BJ (cell line): Measurements from ENCODE around the gene ATP11A. TPM values are rescaled to one million over a fixed set of nuclear protein-coding genes. Genes with fewer than 3 reads are reported as not detected.

Source experiments
- CTCF ChIA-PET: fragments of 350-600 bp; formaldehyde crosslinking; extraction: SDS; loops from one replicate; lab custom pipeline; 2021; ENCODE audit warnings: antibody characterized with exemption, inconsistent platforms; lab: Yijun Ruan, JAX
- POLR2A ChIA-PET: fragments of 300-600 bp; sonication (Branson Sonifier 250); formaldehyde crosslinking; extraction: SDS; loops from one replicate; lab custom pipeline; 2021; ENCODE audit warnings: antibody characterized with exemption; lab: Charles Lee
- DNase-seq: peaks from one replicate; pipeline ENCODE4 v3.0.0-alpha.2; 2011; ENCODE audit warnings: low read depth
- H3K27me3 ChIP-seq: 2 replicates; pipeline ENCODE4 v1.6.0; 2011; ENCODE audit warnings: low read length; ENCODE audit not compliant: control insufficient read depth, insufficient read depth
- H3K36me3 ChIP-seq: 2 replicates; pipeline ENCODE4 v1.5.1; 2011; ENCODE audit warnings: low read length; ENCODE audit not compliant: control insufficient read depth, insufficient read depth
- H3K4me3 ChIP-seq: 2 replicates; pipeline ENCODE4 v1.5.1; 2011; ENCODE audit warnings: low read depth, mild to moderate bottlenecking, control low read depth, low read length
- CTCF ChIP-seq: IDR thresholded peaks from 2 replicates; pipeline ENCODE4 v1.5.1; 2011; ENCODE audit warnings: low read depth, mild to moderate bottlenecking, control low read depth, inconsistent platforms, low read length, moderate library complexity; ENCODE audit not compliant: insufficient read depth
- polyA plus RNA-seq: library from polyadenylated mRNA; depleted of rRNA; stranded (reverse); fragments of >200 nt; gene quantifications from 2 replicates; pipeline ENCODE4 v1.2.3, GENCODE V29; 2011

ATP11A gene
- polyA plus RNA-seq, 1 experiment, result 1.9 TPM

- ChIA-PET POLR2A (no interaction called here), CTCF (interaction anchor here (1.3 kb wide), 1 partner anchor 238 kb away, joined by 4 read pairs; no protein-coding TSS in a partner anchor)
- no peak for TF ChIP-seq CTCF
Measured at GRCh38 chr13:112877539-112877938, 187.7 kb downstream of the ATP11A start.

GRCh38 chr13:112877976-112878955 is 188.4 kb downstream of the ATP11A start:
- ChIA-PET CTCF (interaction anchor here (1.3 kb wide), 1 partner anchor 239 kb away, joined by 4 read pairs; no protein-coding TSS in a partner anchor), POLR2A (no interaction called here)
- TF ChIP-seq CTCF, result no peak

More at GRCh38 chr13:112877539-112877938, 187.7 kb downstream of the ATP11A start:
- no peak overlapping the region for H3K4me3 ChIP-seq
- H3K36me3 ChIP-seq, result peaks cover 4% of the 10 kb centered on the region
- H3K27me3 ChIP-seq, result no peaks in the 10 kb centered on the region
- no peak for DNase-seq

GRCh38 chr13:112879283-112879833 is 189.5 kb downstream of the ATP11A start:
- no peak for DNase-seq
- Histone ChIP-seq H3K4me3 (no peak overlapping the region), H3K36me3 (peaks cover 4% of the 10 kb centered on the region), H3K27me3 (no peaks in the 10 kb centered on the region)
- POLR2A ChIA-PET, result no interaction called here
- CTCF ChIA-PET, result interaction anchor here (0.6 kb wide), 1 partner anchor 256 kb away, joined by 3 read pairs; no protein-coding TSS in a partner anchor
- TF ChIP-seq CTCF, result no peak

More at GRCh38 chr13:112877976-112878955, 188.4 kb downstream of the ATP11A start:
- Histone ChIP-seq H3K27me3 (no peaks in the 10 kb centered on the region), H3K4me3 (no peak overlapping the region), H3K36me3 (peaks cover 4% of the 10 kb centered on the region)
- DNase-seq, result no peak

- ChIA-PET POLR2A (no interaction called here), CTCF (interaction anchor here (0.7 kb wide), 1 partner anchor 273 kb away, joined by 3 read pairs; no protein-coding TSS in a partner anchor)
- TF ChIP-seq CTCF, result no peak
- Histone ChIP-seq H3K27me3 (no peaks in the 10 kb centered on the region), H3K4me3 (no peak overlapping the region), H3K36me3 (peaks cover 4% of the 10 kb centered on the region)
- no peak for DNase-seq
Measured at GRCh38 chr13:112880221-112880641, 190.4 kb downstream of the ATP11A start.

GRCh38 chr13:112880976-112881540 is 191.2 kb downstream of the ATP11A start:
- CTCF ChIA-PET, result interaction anchor here (0.7 kb wide), 1 partner anchor 274 kb away, joined by 3 read pairs; no protein-coding TSS in a partner anchor
- no peak for DNase-seq
- Histone ChIP-seq H3K4me3 (no peak overlapping the region), H3K36me3 (peaks cover 4% of the 10 kb centered on the region), H3K27me3 (no peaks in the 10 kb centered on the region)
- POLR2A ChIA-PET, result no interaction called here
- no peak for TF ChIP-seq CTCF
